ENCODE results near the gene RBM7. TPM values are rescaled to one million over a fixed set of nuclear protein-coding genes. Genes with fewer than 3 reads are reported as not detected.

RBM7 gene
- total and polyA plus RNA-seq, 2 of the 13 experiments (the other 11 are each of a cell fraction or from before 2014, with no cell fraction given), result 30.5 to 32.3 TPM

DNA sequence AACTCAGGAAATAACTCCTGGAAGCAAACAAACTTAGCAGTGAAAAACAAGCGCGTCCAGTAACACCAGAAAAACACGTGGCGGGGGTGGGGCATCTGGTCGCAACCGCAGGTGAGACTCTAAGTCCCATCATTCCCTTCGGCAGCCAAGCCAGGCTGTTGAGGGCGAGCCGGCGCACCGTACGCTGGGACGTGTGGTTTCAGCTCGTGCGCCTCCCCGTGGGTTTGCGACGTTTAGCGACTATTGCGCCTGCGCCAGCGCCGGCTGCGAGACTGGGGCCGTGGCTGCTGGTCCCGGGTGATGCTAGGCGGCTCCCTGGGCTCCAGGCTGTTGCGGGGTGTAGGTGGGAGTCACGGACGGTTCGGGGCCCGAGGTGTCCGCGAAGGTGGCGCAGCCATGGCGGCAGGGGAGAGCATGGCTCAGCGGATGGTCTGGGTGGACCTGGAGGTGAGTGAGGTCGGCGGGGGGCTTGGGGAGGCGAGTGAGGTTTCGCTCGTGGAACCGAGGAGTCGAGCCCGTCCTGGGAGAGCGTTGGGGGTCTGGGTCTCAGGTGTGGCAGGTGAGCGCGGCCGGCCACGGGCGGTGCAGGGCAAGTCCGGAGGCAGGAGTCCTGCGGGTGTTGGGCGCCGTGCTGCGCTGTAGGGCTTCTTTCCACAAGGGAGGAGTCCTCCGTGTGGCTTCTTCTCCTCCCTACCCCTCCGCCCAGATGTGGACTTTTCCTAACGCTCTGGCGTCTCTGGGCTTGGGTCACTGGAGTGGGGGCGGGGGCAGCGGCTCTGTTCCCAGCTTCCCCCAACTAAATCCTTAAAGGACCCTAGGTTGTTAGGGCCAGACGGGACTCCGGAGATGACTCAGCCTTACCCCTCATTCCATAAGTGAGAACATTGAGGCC is 39.0 kb downstream of the RBM7 start, which contains the start of gene REXO2:
TSS of gene REXO2 (plus strand) at position 239 of the 892 bp plus-strand sequence. CDS start at position 301, 62 bp downstream.
- in situ Hi-C loops (cut with HindIII; ENCODE audit: extremely low pct_ligation_motif_present, low pct_unique_long_range_greater_than_20kb), result no loop called here
- H3K4me1 ChIP-seq (ENCODE audit: insufficient read depth, low read length), result peaks cover 33% of the 10 kb centered on the region
- H3K36me3 ChIP-seq (replicated peaks in 1 of 2; ENCODE audit: control insufficient read depth in 1 of 2, insufficient read depth in 2 of 2, low read length in 2 of 2), result peaks cover 2 to 6% of the 10 kb centered on the region in 2 experiments; a peak in 3 of 5 replicates
- H3K27me3 ChIP-seq (ENCODE audit: control insufficient read depth in 1 of 2, insufficient read depth in 2 of 2, low read length in 2 of 2), result no peaks in the 10 kb centered on the region; a peak in 1 of 5 replicates
- 0 out of 2 replicates have a peak, but pooled peaks cover 7% of the 10 kb centered on the region for H4K20me1 ChIP-seq (ENCODE audit: insufficient read depth, low read length)
- no peaks in the 10 kb centered on the region for H3K9me3 ChIP-seq (ENCODE audit: low read length)
- H3K4me3 ChIP-seq (replicated peaks in 1 of 3; ENCODE audit: insufficient read depth in 1 of 3, low read depth in 2 of 3, low read length in 3 of 3), result peak within 1 kb of the TSS; percentile 84 to 100 (median 88)
- peaks cover 45% of the 10 kb centered on the region for H3K79me2 ChIP-seq (ENCODE audit: insufficient read depth, low read length)
- peak; percentile 92 for FAIRE-seq
- ChIA-PET POLR2A (interaction anchor here (0.8 to 1.4 kb wide), 8 partner anchors 9 to 47 kb away, joined by 3 to 17 read pairs (median 4); partner anchors contain the start of genes C11orf71 and RBM7), CTCF (ENCODE audit: low intra/inter-chr PET ratio, low total read pairs) (no interaction called here)
- intact Hi-C loops (cut with micrococcal nuclease; ENCODE audit: unreplicated experiment), result loop anchor here (1.0 kb wide), 1 partner anchor 39 kb away; the partner anchor contains the start of genes C11orf71 and RBM7
- peak; percentile 90 for DNase-seq (ENCODE audit: low spot score)
- peak; percentile 97 for ATAC-seq
- peak within 1 kb of the TSS; percentile 76 for H3K4me2 ChIP-seq (ENCODE audit: low read depth, low read length)
- 4% methylated on average over 15 of the region's 64 CpGs for WGBS (ENCODE audit: low lambda C conversion rate)
- BruUV-seq (replicated peaks), result TSS peak; percentile 73
- peak within 1 kb of the TSS; percentile 89 for H3K9ac ChIP-seq (ENCODE audit: insufficient read depth, low read depth, low read length)
- H2AFZ ChIP-seq (ENCODE audit: low read length), result peak within 1 kb of the TSS; percentile 93
- peak within 1 kb of the TSS; percentile 61 for H3K27ac ChIP-seq (ENCODE audit: extremely low read length, insufficient read depth, low read length)
- no peak for TF ChIP-seq U2AF2 (IDR thresholded peaks at IDR 0.05; ENCODE audit: low read depth, low read length)
- TF ChIP-seq ZFP90 (CRISPR knock-in tag; IDR thresholded peaks at IDR 0.05; ENCODE audit: borderline replicate concordance), result peak; percentile 90
- no peak for TF ChIP-seq KLF11 (CRISPR knock-in tag; IDR thresholded peaks at IDR 0.05)
- peak; percentile 99 for TF ChIP-seq ZNF143 (CRISPR knock-in tag; IDR thresholded peaks at IDR 0.05)
- TF ChIP-seq, protein P1, sequence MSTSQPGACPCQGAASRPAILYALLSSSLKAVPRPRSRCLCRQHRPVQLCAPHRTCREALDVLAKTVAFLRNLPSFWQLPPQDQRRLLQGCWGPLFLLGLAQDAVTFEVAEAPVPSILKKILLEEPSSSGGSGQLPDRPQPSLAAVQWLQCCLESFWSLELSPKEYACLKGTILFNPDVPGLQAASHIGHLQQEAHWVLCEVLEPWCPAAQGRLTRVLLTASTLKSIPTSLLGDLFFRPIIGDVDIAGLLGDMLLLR (CRISPR knock-in tag; IDR thresholded peaks at IDR 0.05), result peak; percentile 81; the same call in 1 of the 2 replicates
- TF ChIP-seq, protein P2, sequence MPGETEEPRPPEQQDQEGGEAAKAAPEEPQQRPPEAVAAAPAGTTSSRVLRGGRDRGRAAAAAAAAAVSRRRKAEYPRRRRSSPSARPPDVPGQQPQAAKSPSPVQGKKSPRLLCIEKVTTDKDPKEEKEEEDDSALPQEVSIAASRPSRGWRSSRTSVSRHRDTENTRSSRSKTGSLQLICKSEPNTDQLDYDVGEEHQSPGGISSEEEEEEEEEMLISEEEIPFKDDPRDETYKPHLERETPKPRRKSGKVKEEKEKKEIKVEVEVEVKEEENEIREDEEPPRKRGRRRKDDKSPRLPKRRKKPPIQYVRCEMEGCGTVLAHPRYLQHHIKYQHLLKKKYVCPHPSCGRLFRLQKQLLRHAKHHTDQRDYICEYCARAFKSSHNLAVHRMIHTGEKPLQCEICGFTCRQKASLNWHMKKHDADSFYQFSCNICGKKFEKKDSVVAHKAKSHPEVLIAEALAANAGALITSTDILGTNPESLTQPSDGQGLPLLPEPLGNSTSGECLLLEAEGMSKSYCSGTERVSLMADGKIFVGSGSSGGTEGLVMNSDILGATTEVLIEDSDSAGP (CRISPR knock-in tag; IDR thresholded peaks at IDR 0.05; ENCODE audit: borderline replicate concordance), result peak; percentile 94
- TF ChIP-seq TCF12 (IDR thresholded peaks at IDR 0.05), result no peak
- no peak for TF ChIP-seq TCF12 (CRISPR knock-in tag; IDR thresholded peaks at IDR 0.05)
- TF ChIP-seq CHCHD3 (CRISPR knock-in tag; IDR thresholded peaks at IDR 0.05), result 0 out of 2 replicates have a peak, but pooled peaks have one; percentile 59
- peak; percentile 49; the same call in 1 of the 2 replicates for TF ChIP-seq TFAP4 (IDR thresholded peaks at IDR 0.05; ENCODE audit: borderline replicate concordance, low read depth)
- TF ChIP-seq FOXP1 (IDR thresholded peaks at IDR 0.05), result no peak
- TF ChIP-seq FOXP1 (CRISPR knock-in tag; IDR thresholded peaks at IDR 0.05), result no peak; the same call in 1 of the 2 replicates
- peak; percentile 23; the same call in 1 of the 2 replicates for TF ChIP-seq IKZF5 (CRISPR knock-in tag; IDR thresholded peaks at IDR 0.05)
- no peak for TF ChIP-seq ZNF567 (CRISPR knock-in tag; IDR thresholded peaks at IDR 0.05; ENCODE audit: borderline replicate concordance)
- no peak for TF ChIP-seq ADNP (CRISPR knock-in tag; IDR thresholded peaks at IDR 0.05)
- TF ChIP-seq ZNF124 (CRISPR knock-in tag; IDR thresholded peaks at IDR 0.05), result peak; percentile 36; the same call in 1 of the 2 replicates
- TF ChIP-seq KDM5A (IDR thresholded peaks at IDR 0.05; ENCODE audit: borderline replicate concordance, low read length), result peak; percentile 43; the same call in 1 of the 2 replicates
- no peak for TF ChIP-seq TOE1 (CRISPR knock-in tag; IDR thresholded peaks at IDR 0.05)
- no peak for TF ChIP-seq NFE2 (CRISPR knock-in tag; IDR thresholded peaks at IDR 0.05)
- no peak; the same call in 1 of the 2 replicates for TF ChIP-seq YEATS2 (CRISPR knock-in tag; IDR thresholded peaks at IDR 0.05; ENCODE audit: borderline replicate concordance)
- TF ChIP-seq ZNF761 (CRISPR knock-in tag; conservative IDR thresholded peaks at IDR 0.05), result peak; percentile 54; the same call in 1 of the 2 replicates
